Adipocyte (in vitro differentiated cells): ENCODE measurements around the gene SREK1IP1.

Source experiments
- DNase-seq: peaks from one replicate; pipeline ENCODE4 v3.0.0-alpha.2; 2015; ENCODE audit warnings: low read depth
- H3K27me3 ChIP-seq: replicated peaks from 2 replicates; pipeline ENCODE4 v1.7.0; 2013; ENCODE audit warnings: mild to moderate bottlenecking, low read length, moderate library complexity; ENCODE audit not compliant: control insufficient read depth, insufficient read depth
- H3K36me3 ChIP-seq: 2 replicates; pipeline ENCODE4 v1.7.0; 2013; ENCODE audit warnings: low read length, mild to moderate bottlenecking, moderate library complexity; ENCODE audit not compliant: control insufficient read depth, insufficient read depth, severe bottlenecking
- H3K4me1 ChIP-seq: 2 replicates; pipeline ENCODE4 v1.7.0; 2013; ENCODE audit warnings: mild to moderate bottlenecking, low read length, moderate library complexity; ENCODE audit not compliant: control insufficient read depth, insufficient read depth
- H3K4me3 ChIP-seq: 2 replicates; pipeline ENCODE4 v1.7.0; 2013; ENCODE audit warnings: mild to moderate bottlenecking, low read length, moderate library complexity
- H3K9ac ChIP-seq: 2 replicates; pipeline ENCODE4 v1.7.0; 2013; ENCODE audit warnings: mild to moderate bottlenecking, low read length, moderate library complexity
- H3K9me3 ChIP-seq: 2 replicates; pipeline ENCODE4 v1.7.0; 2013; ENCODE audit warnings: mild to moderate bottlenecking, low read length, moderate library complexity; ENCODE audit not compliant: control insufficient read depth

Gene SREK1IP1

DNA sequence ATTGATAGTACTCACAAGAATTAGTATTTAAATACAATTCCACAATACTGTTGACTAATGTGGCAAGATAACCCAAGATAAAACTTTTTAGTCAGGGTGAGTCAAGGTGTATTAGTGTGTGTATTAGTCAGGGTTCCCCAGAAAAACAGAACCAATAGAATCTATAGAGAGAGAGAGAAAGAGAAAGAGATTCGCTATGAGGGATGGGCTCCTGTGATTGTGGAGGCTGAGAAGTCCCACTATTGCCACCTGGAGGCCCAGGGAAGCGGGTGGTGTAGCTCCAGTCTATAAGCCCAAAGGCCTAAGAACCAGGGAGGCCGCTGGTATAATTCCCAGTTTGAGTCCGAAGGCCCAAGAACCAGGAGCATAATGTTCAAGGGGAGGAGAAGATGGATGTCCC is 88.2 kb downstream of the SREK1IP1 start:
- H3K4me3 ChIP-seq = no peak overlapping the region
- H3K9ac ChIP-seq = no peak overlapping the region
- no peaks in the 10 kb centered on the region for H3K36me3 ChIP-seq
- DNase-seq = no peak
- H3K27me3 ChIP-seq = peaks cover 18% of the 10 kb centered on the region
- H3K9me3 ChIP-seq = no peaks in the 10 kb centered on the region
- no peaks in the 10 kb centered on the region for H3K4me1 ChIP-seq

DNA sequence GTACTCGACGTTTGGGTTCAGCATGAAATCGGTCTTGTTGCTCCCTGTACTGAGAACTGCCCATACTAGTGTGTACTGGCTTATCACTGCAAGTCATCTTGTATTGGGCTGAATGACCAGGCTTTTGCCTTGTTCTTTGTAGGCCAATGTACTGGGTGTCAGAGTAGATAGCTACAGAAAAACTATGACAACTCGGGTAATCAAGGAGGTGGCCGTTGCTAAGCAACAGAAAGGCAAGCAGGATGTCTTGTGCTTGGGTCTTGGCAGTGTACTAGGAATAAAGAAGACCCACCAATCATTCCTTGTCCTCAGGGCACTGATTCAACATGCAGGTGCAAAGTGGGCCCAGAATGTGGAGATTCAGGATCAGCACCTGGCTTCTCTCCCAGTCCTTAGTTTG is 90.1 kb downstream of the SREK1IP1 start:
- peaks cover 12% of the 10 kb centered on the region for H3K27me3 ChIP-seq
- no peak for DNase-seq
- H3K9ac ChIP-seq = no peak overlapping the region
- no peak overlapping the region for H3K4me3 ChIP-seq
- H3K9me3 ChIP-seq = no peaks in the 10 kb centered on the region
- no peaks in the 10 kb centered on the region for H3K4me1 ChIP-seq
- H3K36me3 ChIP-seq = no peaks in the 10 kb centered on the region

DNA sequence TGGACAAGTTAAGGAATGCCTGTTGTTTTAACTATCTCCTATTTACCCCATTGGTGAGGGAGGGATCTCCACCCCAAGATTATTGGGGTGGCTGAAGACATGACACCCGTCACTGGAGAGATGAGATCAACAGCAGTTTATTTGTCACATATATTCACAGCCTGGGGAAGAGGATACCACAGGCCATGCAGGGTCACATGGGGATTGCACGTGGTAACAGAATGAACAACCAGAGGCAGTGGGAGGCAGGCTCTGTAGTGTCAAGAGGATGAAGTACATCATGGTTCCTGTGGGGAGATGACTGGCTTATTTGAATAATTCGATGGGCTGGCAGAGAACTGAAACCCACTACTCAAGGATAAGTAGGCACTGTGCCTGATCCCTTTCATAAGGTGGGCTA is 96.8 kb downstream of the SREK1IP1 start:
- Histone ChIP-seq H3K4me3 (no peak overlapping the region), H3K9me3 (peaks cover 3% of the 10 kb centered on the region), H3K36me3 (no peaks in the 10 kb centered on the region), H3K4me1 (no peaks in the 10 kb centered on the region), H3K27me3 (peaks cover 4% of the 10 kb centered on the region), H3K9ac (no peak overlapping the region)
- DNase-seq = no peak

DNA sequence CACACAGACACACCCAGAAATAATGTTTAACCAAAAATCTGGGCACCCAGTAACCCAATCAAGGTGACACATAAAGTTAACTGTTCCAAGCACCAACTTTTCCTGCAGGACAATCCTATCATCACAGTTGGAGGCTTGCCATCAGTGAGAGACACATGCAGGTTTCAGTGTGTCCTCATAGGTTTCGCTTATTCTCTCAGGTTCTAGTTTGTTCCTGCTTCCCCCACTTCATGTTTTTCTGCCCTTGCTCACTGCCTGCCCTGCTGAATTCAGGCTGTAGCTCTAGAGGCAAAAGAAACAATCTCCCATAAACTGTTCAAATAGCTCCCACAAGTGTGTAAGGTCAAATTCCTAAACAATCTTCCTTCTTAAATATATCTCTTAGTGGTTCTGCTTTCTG is 98.2 kb downstream of the SREK1IP1 start:
- Histone ChIP-seq H3K4me3 (no peak overlapping the region), H3K9ac (no peak overlapping the region), H3K9me3 (peaks cover 3% of the 10 kb centered on the region), H3K36me3 (no peaks in the 10 kb centered on the region), H3K27me3 (peaks cover 4% of the 10 kb centered on the region), H3K4me1 (no peaks in the 10 kb centered on the region)
- DNase-seq = no peak
